GM18517 (cell line): Measurements from ENCODE around the gene METTL16.
"Not testable (repeated sequence)": the region's sequence is repeated elsewhere in the genome, so short reads cannot be mapped to it uniquely, and the experiment has no call there.

ENCODE experiments used
- ATAC-seq: cut with Tn5 transposase; IDR thresholded peaks from one replicate; pipeline ENCODE4 v1.9.1; 2021; ENCODE audit warnings: mild to moderate bottlenecking, moderate library complexity; ENCODE audit not compliant: unreplicated experiment

The METTL16 gene

DNA sequence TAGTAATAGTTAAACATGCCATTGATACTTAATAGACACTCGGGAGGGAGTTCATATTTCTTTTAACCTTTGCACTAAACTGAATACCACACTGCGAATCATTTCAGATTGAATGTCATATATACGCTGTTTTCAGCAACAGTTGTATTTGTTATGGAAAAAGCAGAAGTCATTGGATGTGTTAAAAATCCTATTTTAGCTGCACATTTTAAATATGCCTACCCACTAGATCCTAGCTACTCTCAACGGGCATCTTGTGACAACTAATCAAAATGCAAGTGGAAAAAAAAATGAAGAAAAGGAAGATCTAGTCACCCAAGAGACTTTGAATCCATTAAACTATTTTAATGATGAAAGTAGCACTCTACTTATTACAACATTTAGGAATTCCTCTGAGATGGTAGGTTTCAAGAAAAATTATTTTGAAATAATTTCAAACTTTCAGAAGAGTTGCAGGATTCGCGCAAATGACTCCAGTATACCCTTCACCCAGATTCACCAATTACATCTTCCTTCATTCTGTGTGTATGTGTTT, 59.4 kb downstream of the METTL16 start:
- ATAC-seq = no peak

DNA sequence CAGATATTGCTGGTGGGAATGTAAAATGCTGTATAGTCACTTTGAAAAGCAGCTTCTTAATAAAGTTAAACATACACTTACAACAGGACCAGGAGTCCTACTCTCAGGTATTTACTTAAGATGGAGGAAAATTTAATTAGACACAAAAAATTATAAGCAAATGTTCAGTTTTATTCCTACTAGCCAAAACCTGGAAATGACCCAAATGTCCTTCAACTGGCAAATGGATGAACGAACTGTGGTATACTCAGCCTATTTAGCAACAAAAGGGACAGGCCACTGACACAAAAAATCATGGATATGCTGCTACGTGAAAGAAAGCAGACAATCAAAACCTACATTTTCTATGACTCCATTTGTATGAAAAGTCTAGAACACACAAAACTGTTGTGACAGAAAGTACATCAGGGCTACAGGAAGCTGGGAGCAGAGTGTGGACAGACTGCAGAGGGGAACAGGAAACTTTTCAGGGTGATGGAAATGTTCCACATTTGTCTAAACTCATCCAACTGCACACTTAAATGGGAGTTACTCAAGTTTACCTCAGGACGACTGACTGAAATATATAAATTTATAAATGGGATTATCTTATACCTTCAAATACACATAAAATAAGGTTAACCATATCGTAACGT, 61.6 kb downstream of the METTL16 start:
- ATAC-seq = no peak

DNA sequence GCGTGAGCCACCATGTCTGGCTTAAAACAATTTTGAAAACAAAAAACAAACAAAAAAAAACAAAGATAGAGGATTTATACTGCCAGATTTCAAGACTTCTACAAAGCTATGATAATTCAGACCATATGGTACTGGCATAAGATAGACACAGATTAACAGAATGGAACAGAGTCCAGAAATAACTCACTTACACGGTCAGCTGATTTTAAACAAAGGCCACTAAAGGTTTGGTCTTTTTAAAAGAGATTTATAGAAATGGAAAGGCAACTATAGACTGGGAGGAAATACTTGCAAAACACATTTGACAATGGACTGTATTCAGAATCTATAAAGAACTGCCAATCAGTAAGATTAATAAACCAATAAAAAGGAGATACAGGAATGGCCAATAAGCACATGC, 62.2 kb downstream of the METTL16 start:
- ATAC-seq = no peak

- not testable (repeated sequence) for ATAC-seq
These were observed 64.2 kb downstream of the METTL16 start for GRCh38 chr17:2447479-2447878.

- ATAC-seq = no peak
These were observed 66.0 kb downstream of the METTL16 start for GRCh38 chr17:2445638-2446037.

GRCh38 chr17:2444382-2444781, 67.3 kb downstream of the METTL16 start:
- no peak for ATAC-seq

- no peak for ATAC-seq
These were observed 69.5 kb downstream of the METTL16 start for GRCh38 chr17:2442166-2442565.

- ATAC-seq = no peak
These were observed 70.8 kb downstream of the METTL16 start for GRCh38 chr17:2440930-2441329.

- ATAC-seq = not testable (repeated sequence)
These were observed 71.7 kb downstream of the METTL16 start for GRCh38 chr17:2439997-2440396.

DNA sequence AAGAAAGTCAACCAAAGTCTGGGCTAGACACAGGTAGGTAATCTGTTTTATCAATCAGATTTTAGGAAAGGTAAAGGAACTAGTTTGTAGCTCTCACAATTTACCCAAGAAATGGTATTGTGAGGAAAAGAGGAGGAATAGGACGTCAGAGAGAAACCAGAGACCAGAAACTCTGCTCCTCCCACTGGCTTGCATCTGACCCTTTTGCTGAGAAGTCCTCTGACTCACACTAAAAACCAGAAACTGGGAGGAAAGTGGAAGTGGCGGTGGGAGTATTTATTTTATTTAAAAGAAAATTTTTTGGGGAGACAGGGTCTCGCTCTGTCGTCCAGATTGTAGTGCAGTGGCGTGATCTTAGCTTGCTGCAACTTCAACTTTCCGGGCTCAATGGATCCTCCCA, 72.9 kb downstream of the METTL16 start:
- no peak for ATAC-seq

GRCh38 chr17:2436316-2436905, 75.3 kb downstream of the METTL16 start:
- ATAC-seq = no peak

DNA sequence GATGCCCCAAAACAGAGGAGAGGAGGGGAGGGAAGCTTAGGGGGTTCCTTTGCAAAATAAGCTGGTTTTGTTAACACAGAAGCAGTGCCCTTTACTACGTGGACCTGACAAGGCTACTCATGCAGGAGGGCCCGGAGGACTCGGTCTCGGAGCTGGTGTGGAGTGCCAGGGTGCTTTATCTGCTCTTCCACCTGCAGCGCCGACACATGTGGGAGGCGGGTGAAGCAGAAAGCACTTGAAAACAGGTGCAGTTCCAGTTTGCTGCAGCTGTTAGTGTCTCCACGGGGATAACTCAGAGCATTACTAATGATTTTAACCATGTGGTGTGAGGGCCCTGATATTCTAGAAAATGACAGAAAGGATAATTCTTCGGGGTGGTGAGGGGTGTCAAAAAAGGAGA, 75.8 kb downstream of the METTL16 start:
- no peak for ATAC-seq

DNA sequence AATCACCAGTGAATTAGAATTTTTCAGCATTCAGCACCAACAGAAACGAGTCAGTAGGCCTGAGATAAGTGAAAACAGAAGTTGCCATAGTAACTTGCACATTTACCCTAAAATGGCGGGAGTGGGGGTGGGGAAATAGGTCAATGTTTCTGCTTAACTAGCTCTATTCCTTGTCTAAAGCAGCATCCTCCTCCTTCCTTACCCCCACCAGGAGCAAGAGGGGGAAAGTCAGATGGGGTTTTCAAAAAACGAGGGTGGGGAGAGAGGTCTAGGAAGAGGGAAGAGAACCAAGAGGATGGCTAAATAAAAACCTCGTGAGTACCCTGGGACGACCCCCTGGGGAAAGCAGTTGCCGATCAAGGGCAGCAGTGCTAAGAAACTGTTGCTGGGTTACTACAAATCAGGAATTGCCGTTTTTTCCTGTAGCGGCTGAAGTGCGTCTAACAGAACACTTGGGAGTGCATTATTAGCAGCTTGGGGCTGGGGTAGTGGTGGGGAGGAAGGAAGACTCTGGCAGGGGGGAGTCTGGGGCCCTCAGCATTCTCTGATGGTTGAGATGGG, 76.4 kb downstream of the METTL16 start:
- no peak for ATAC-seq

- no peak for ATAC-seq
These were observed 78.0 kb downstream of the METTL16 start for GRCh38 chr17:2433696-2434095.

DNA sequence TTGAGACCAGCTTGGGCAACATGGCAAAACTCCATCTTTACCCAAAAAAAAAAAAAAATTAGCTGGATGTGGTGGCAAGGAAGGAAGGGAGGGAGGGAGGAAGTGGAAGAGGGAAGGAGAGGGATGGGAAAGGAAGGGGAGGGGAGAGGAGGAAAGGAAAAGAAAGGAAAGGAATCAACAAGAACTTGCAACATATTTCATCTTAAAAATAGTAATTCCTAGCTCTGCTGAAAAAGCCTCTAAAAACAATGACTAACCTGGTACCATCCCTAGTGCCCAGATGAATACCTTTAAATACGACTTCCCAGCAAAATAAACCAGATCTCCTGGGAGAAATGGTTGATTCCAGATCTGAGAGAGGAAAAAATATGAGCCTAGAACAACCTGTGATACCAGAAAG, 83.8 kb downstream of the METTL16 start:
- no peak for ATAC-seq

- ATAC-seq = no peak
These were observed 84.5 kb downstream of the METTL16 start for GRCh38 chr17:2427215-2427614.

DNA sequence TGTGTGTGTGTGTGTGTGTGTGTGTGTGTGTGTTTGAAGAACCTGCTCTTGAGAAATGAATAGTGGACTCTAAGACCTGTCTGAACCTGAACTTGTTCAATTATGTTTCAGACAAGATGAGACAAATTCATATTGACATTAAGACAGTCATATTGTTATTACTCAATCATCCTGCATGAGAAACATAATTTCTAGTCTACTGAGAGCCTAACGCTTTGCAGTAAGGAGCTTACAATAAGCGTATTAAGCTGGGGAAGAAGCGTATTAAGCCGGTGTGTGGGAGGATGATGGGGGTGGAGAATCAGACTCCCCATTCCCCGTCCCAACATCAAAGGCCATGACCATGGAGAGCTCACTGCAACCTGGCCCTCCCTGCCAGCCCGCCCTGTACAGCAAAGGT, 88.4 kb downstream of the METTL16 start:
- ATAC-seq = no peak

- no peak for ATAC-seq
These were observed 90.2 kb downstream of the METTL16 start for GRCh38 chr17:2421315-2422147.

GRCh38 chr17:2420176-2420575, 91.5 kb downstream of the METTL16 start:
- ATAC-seq = no peak

GRCh38 chr17:2419486-2419885, 92.2 kb downstream of the METTL16 start:
- no peak for ATAC-seq

DNA sequence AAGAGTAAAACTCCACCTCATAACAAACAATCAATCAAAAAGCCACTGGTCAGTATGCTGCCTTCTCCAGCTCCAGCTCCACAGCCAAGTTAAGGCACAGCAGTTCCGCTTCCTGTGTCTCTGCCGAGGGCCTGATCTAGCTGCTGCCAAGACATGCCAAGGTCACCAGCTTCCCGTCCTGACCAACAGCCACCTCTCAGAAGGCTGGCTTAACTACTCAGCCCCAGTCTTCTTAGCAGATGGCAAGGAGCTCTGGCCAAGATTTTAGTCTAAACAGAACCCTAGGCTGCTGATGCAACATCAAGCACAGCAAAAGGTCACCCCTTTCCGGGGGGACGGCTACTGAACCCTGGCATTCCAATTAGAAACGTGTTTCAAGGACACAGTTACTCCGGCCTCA, 93.1 kb downstream of the METTL16 start:
- ATAC-seq = no peak
